Activated CD8-positive, alpha-beta T cell treated with anti-CD3 and anti-CD28 coated beads for 36 hours (primary cell): ENCODE measurements around the gene RGS19. TPM values are rescaled to one million over a fixed set of nuclear protein-coding genes. Genes with fewer than 3 reads are reported as not detected.

Source experiments
- ATAC-seq: fragments of 200-7000 bp; cut with Tn5 transposase; one replicate; pipeline ENCODE4 v1.10.0; 2021; ENCODE audit warnings: mild to moderate bottlenecking, moderate library complexity
- CTCF ChIA-PET: fragments of 350-600 bp; sonication (Branson Sonifier 250); formaldehyde crosslinking; loops from one replicate; lab custom pipeline; 2021; ENCODE audit warnings: antibody characterized with exemption; lab: Charles Lee
- POLR2A ChIA-PET: fragments of 350-600 bp; sonication (Branson Sonifier 250); formaldehyde crosslinking; loops from one replicate; lab custom pipeline; 2021; ENCODE audit warnings: antibody characterized with exemption; lab: Charles Lee
- DNase-seq: peaks from one replicate; pipeline ENCODE4 v3.0.0-alpha.2; 2020
- H3K27ac Mint-ChIP-seq: one replicate; pipeline ENCODE4 v1.8.0; 2021; ENCODE audit warnings: mild to moderate bottlenecking, mixed read lengths
- H3K27me3 Mint-ChIP-seq: one replicate; pipeline ENCODE4 v1.8.0; 2021; ENCODE audit warnings: mixed read lengths
- H3K36me3 Mint-ChIP-seq: one replicate; pipeline ENCODE4 v1.8.0; 2021; ENCODE audit warnings: low read depth, mixed read lengths
- H3K4me1 Mint-ChIP-seq: one replicate; pipeline ENCODE4 v1.8.0; 2021; ENCODE audit warnings: low read depth, mixed read lengths
- H3K4me3 Mint-ChIP-seq: one replicate; pipeline ENCODE4 v1.8.0; 2021; ENCODE audit warnings: mild to moderate bottlenecking, moderate library complexity, mixed read lengths
- H3K9me3 Mint-ChIP-seq: one replicate; pipeline ENCODE4 v1.8.0; 2021; ENCODE audit warnings: mixed read lengths
- intact Hi-C: fragments of 100-400 bp; cut with micrococcal nuclease; formaldehyde crosslinking; loops from one replicate; pipeline ENCODE4 v1.10.0; 2022
- total RNA-seq, 2 experiments: library from RNA; stranded (reverse); gene quantifications; one replicate each; pipeline ENCODE4 v1.2.3, GENCODE V29; 2021
- TF ChIP-seq, protein P1 (sequence below): fragments of 200-600 bp; IDR thresholded peaks from one replicate; pipeline ENCODE4 v1.8.0; 2022; ENCODE audit warnings: antibody characterized with exemption, mild to moderate bottlenecking

RGS19 gene
- total RNA-seq, 2 experiments from 2014 or later, result 42.5 to 44.1 TPM

- H3K27ac Mint-ChIP-seq, result peak overlapping the region; percentile 77
- CTCF ChIA-PET, result interaction anchor here (1.0 to 5.9 kb wide), 7 partner anchors 20 to 83 kb away, joined by 4 to 88 read pairs (median 9); partner anchors contain the start of genes OPRL1, PRPF6, RGS19 and SAMD10
- no peak overlapping the region for H3K4me3 Mint-ChIP-seq
- H3K36me3 Mint-ChIP-seq, result peaks cover 6% of the 10 kb centered on the region
- H3K27me3 Mint-ChIP-seq, result peaks cover 2% of the 10 kb centered on the region
- TF ChIP-seq, protein P1, sequence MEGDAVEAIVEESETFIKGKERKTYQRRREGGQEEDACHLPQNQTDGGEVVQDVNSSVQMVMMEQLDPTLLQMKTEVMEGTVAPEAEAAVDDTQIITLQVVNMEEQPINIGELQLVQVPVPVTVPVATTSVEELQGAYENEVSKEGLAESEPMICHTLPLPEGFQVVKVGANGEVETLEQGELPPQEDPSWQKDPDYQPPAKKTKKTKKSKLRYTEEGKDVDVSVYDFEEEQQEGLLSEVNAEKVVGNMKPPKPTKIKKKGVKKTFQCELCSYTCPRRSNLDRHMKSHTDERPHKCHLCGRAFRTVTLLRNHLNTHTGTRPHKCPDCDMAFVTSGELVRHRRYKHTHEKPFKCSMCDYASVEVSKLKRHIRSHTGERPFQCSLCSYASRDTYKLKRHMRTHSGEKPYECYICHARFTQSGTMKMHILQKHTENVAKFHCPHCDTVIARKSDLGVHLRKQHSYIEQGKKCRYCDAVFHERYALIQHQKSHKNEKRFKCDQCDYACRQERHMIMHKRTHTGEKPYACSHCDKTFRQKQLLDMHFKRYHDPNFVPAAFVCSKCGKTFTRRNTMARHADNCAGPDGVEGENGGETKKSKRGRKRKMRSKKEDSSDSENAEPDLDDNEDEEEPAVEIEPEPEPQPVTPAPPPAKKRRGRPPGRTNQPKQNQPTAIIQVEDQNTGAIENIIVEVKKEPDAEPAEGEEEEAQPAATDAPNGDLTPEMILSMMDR, result no peak
- peaks cover 56% of the 10 kb centered on the region for H3K4me1 Mint-ChIP-seq
- DNase-seq, result no peak
- ATAC-seq, result no peak
- intact Hi-C loops, result loop anchor here (10.0 kb wide), 1 partner anchor 52 kb away; the partner anchor contains the start of gene PRPF6
- no peaks in the 10 kb centered on the region for H3K9me3 Mint-ChIP-seq
- POLR2A ChIA-PET, result interaction anchor here (0.9 to 5.7 kb wide), 3 partner anchors 10 to 328 kb away, joined by 3 to 51 read pairs (median 7); partner anchors contain the start of genes PRPF6 and SAMD10
Measured at GRCh38 chr20:64037199-64037497, 42.2 kb downstream of the RGS19 start.

DNA sequence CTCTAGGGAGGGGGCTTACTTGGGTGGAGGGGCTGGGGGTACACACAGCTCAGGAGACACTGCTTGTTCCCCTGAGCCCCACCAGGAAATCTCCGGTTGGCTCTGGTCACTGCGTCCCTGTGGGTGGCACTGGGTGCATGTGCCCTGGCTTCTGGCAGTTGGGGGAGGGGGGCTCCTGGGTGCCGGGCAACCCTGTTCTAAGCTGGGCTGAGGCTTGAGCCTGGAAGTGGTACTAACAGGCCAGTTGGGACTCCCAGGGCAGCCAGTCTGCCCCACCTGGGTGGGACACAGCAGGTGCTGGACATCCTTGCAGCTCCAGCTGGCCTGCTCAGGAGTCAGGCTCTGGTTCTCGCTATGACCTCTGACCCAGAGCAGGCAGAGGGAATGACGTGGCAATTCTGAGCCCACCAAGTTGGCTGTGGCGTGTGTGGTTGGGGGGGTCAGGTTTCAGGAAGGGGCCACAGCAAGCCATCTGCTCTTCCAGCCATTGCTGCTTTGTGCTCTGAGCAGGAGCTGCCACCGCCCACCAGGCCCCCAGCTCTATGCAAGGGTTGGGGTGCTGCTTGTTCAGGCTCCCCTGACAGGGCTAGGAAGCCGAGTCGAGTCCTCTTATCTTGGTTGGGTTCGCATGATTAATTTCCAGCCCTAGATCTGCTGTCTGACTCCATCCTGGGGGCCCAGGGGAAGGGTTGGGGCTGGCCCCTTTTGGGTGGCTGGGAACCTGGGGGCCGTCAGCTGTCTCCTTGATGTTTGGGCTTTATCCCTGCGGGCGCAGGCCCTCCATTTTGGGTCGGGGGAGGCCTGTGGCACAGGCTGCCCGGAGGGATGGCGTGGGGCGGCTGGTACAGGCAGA is 42.7 kb downstream of the RGS19 start:
- DNase-seq (peak; percentile 64), ATAC-seq (peak; percentile 12)
- Mint-ChIP-seq H3K4me3 (no peak overlapping the region), H3K4me1 (peaks cover 55% of the 10 kb centered on the region), H3K9me3 (no peaks in the 10 kb centered on the region), H3K27ac (peak overlapping the region; percentile 77), H3K27me3 (peaks cover 2% of the 10 kb centered on the region), H3K36me3 (peaks cover 6% of the 10 kb centered on the region)
- POLR2A ChIA-PET, result interaction anchor here (0.9 to 5.7 kb wide), 5 partner anchors 10 to 327 kb away, joined by 3 to 51 read pairs (median 5); partner anchors contain the start of genes PRPF6 and SAMD10
- CTCF ChIA-PET, result interaction anchor here (1.0 to 5.9 kb wide), 7 partner anchors 21 to 84 kb away, joined by 4 to 88 read pairs (median 8); partner anchors contain the start of genes OPRL1, PRPF6, RGS19 and SAMD10
- intact Hi-C loops, result loop anchor here (10.0 kb wide), 1 partner anchor 52 kb away; the partner anchor contains the start of gene PRPF6
- TF ChIP-seq, protein P1, result no peak

DNA sequence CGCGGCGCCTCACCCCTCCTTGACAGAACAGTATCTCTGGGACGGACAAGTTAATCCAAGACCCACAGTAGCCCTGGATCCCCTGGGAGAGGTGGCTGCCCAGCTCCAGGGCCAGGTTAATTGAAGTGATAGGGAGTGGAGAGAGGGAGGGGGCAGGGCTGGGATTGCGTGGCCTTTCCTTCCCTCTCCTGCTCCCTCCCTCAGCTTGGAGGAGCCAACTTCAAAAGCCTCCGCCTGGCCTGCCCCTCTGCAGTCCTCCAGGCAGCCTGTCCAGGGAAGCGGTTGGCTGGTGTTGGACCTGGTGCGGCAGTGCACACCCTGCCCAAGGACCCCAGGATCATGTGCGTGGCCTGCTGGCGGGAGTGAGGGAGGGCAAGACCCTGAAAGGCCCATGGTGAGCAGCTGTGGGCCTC is 43.4 kb downstream of the RGS19 start, which contains the start of gene C20orf204:
Gene C20orf204 (plus strand): TSS at position 250 of the 413 bp plus-strand sequence. CDS start 142 bp downstream, at position 392.
- POLR2A ChIA-PET, result interaction anchor here (1.6 to 5.7 kb wide), 3 partner anchors 13 to 55 kb away, joined by 3 to 51 read pairs (median 5); partner anchors contain the start of genes PRPF6 and SAMD10
- CTCF ChIA-PET, result interaction anchor here (1.3 to 5.9 kb wide), 4 partner anchors 34 to 84 kb away, joined by 4 to 88 read pairs (median 8); partner anchors contain the start of genes PRPF6 and SAMD10
- Mint-ChIP-seq H3K4me3 (peak within 1 kb of the TSS; percentile 42), H3K27me3 (peaks cover 2% of the 10 kb centered on the region), H3K36me3 (peaks cover 9% of the 10 kb centered on the region), H3K4me1 (peaks cover 52% of the 10 kb centered on the region), H3K27ac (peak within 1 kb of the TSS; percentile 94), H3K9me3 (no peaks in the 10 kb centered on the region)
- intact Hi-C loops, result loop anchor here (10.0 kb wide), 1 partner anchor 51 kb away; the partner anchor contains the start of gene PRPF6
- TF ChIP-seq, protein P1, result no peak
- DNase-seq (no peak), ATAC-seq (no peak)

GRCh38 chr20:64035066-64035932 is 44.0 kb downstream of the RGS19 start:
- peak; percentile 60 for ATAC-seq
- Mint-ChIP-seq H3K4me3 (peak overlapping the region; percentile 42), H3K27ac (peak overlapping the region; percentile 94), H3K27me3 (peaks cover 2% of the 10 kb centered on the region), H3K9me3 (no peaks in the 10 kb centered on the region), H3K4me1 (peaks cover 50% of the 10 kb centered on the region), H3K36me3 (peaks cover 12% of the 10 kb centered on the region)
- TF ChIP-seq, protein P1, result no peak
- peak; percentile 82 for DNase-seq
- ChIA-PET CTCF (interaction anchor here (0.7 to 5.9 kb wide), 4 partner anchors 35 to 85 kb away, joined by 3 to 88 read pairs (median 6); partner anchors contain the start of genes PRPF6 and SAMD10), POLR2A (interaction anchor here (0.7 to 5.7 kb wide), 4 partner anchors 12 to 1228 kb away, joined by 3 to 51 read pairs (median 4); partner anchors contain the start of genes PRPF6 and SAMD10)
- intact Hi-C loops, result loop anchor here (10.0 kb wide), 1 partner anchor 50 kb away; the partner anchor contains the start of gene PRPF6
